HepG2 (cell line): ENCODE data around the gene AP4M1. TPM values are rescaled to one million over a fixed set of nuclear protein-coding genes. Genes with fewer than 3 reads are reported as not detected.
A peak's percentile ranks its signal among the peaks of the same experiment; 100 is the strongest.

Source experiments
- BRD4 ChIP-seq: sonication (generic); formaldehyde crosslinking; IDR thresholded peaks from 2 replicates; pipeline ENCODE4 v1.4.0; 2020; ENCODE audit warnings: missing genetic modification reagents
- CCAR2 ChIP-seq: fragments of 200-400 bp; formaldehyde crosslinking; optimal IDR thresholded peaks from 2 replicates; pipeline ENCODE3; 2018; ENCODE audit warnings: low read depth, mild to moderate bottlenecking, low read length, moderate library complexity
- DR1 ChIP-seq: sonication (generic); formaldehyde crosslinking; IDR thresholded peaks from 2 replicates; pipeline ENCODE4 v1.8.0; 2021; ENCODE audit warnings: mild to moderate bottlenecking, missing genetic modification reagents, inconsistent platforms
- KLF16 ChIP-seq, 2 experiments: sonication (generic) in 1 of 2; formaldehyde crosslinking in 1 of 2; IDR thresholded peaks; 2 replicates each; pipeline versions ENCODE4 v1.6.1 to v1.8.0; 2016 to 2023; ENCODE audit warnings: missing genetic modification reagents in 2 of 2, missing compliant biosample characterization in 1 of 2
- LCORL ChIP-seq, 2 experiments: fragments of 450-650 bp in 1 of 2; sonication (generic) in 1 of 2; formaldehyde crosslinking in 1 of 2; IDR thresholded peaks; 2 replicates each; pipeline versions ENCODE4 v1.5.0 to v1.6.1; 2017 to 2020; ENCODE audit warnings: antibody characterized with exemption in 1 of 2, missing genetic modification reagents in 1 of 2
- MED13 ChIP-seq: sonication (generic); formaldehyde crosslinking; IDR thresholded peaks from 2 replicates; pipeline ENCODE4 v1.5.0; 2020; ENCODE audit warnings: missing genetic modification reagents
- PLRG1 ChIP-seq: fragments of 450-650 bp; conservative IDR thresholded peaks from 2 replicates; pipeline ENCODE4 v1.6.1; 2016
- POLR2AphosphoS2 ChIP-seq: IDR thresholded peaks from 2 replicates; pipeline ENCODE4 v1.6.1; 2011; ENCODE audit warnings: low read depth, low read length, improper control_type of control experiment
- SIX4 ChIP-seq: sonication (generic); formaldehyde crosslinking; IDR thresholded peaks from 2 replicates; pipeline ENCODE4 v1.4.0; 2020; ENCODE audit warnings: missing genetic modification reagents
- SOX13 ChIP-seq, 3 experiments: fragments of 450-650 bp in 1 of 3; sonication (generic) in 1 of 3; formaldehyde crosslinking in 1 of 3; IDR thresholded peaks in 2 of 3; conservative IDR thresholded peaks in 1 of 3; 2 replicates each; pipeline versions ENCODE4 v1.5.0 to v1.6.1; 2016 to 2020; ENCODE audit warnings: antibody characterized with exemption in 1 of 3, mild to moderate bottlenecking in 1 of 3, missing compliant biosample characterization in 1 of 3, missing genetic modification reagents in 1 of 3, moderate library complexity in 1 of 3
- TCF12 ChIP-seq, 2 experiments: fragments of 450-650 bp in 1 of 2; sonication (generic) in 1 of 2; formaldehyde crosslinking in 1 of 2; IDR thresholded peaks; 2 replicates each; pipeline versions ENCODE4 v1.6.1 to v1.8.0; 2017 to 2022; ENCODE audit warnings: antibody characterized with exemption in 1 of 2, mild to moderate bottlenecking in 1 of 2, missing genetic modification reagents in 1 of 2, moderate library complexity in 1 of 2
- ZBTB38 ChIP-seq: sonication (generic); formaldehyde crosslinking; IDR thresholded peaks from 2 replicates; pipeline ENCODE4 v1.5.1; 2020; ENCODE audit warnings: mild to moderate bottlenecking, missing genetic modification reagents
- ZFYVE20 ChIP-seq: sonication (generic); formaldehyde crosslinking; IDR thresholded peaks from 2 replicates; pipeline ENCODE4 v1.8.0; 2023; ENCODE audit warnings: low read depth, mild to moderate bottlenecking, moderate library complexity, missing genetic modification reagents, borderline replicate concordance
- ZNF329 ChIP-seq: sonication (generic); formaldehyde crosslinking; IDR thresholded peaks from 2 replicates; pipeline ENCODE4 v1.9.0; 2021; ENCODE audit warnings: low read depth, mild to moderate bottlenecking, missing genetic modification reagents
- ZNF510 ChIP-seq: sonication (generic); formaldehyde crosslinking; IDR thresholded peaks from 2 replicates; pipeline ENCODE4 v1.4.0; 2020; ENCODE audit warnings: low read depth, mild to moderate bottlenecking, missing genetic modification reagents
- ZNF556 ChIP-seq: sonication (generic); formaldehyde crosslinking; IDR thresholded peaks from 2 replicates; pipeline ENCODE4 v1.4.0; 2020; ENCODE audit warnings: mild to moderate bottlenecking, missing genetic modification reagents, borderline replicate concordance
- ZNF883 ChIP-seq: sonication (generic); formaldehyde crosslinking; IDR thresholded peaks from 2 replicates; pipeline ENCODE4 v1.5.1; 2020; ENCODE audit warnings: mild to moderate bottlenecking, missing genetic modification reagents; ENCODE audit errors: not compliant biosample characterization
- polyA plus RNA-seq, 8 experiments: library from polyadenylated mRNA; depleted of rRNA in 3 of 8; stranded (reverse) in 7 of 8; unstranded in 1 of 8; fragments of >200 nt; fragmentation: Illumina TruSeq in 4 of 8; extraction: Trizol in 4 of 8; gene quantifications; 2 replicates each; pipeline versions ENCODE4 v1.2.1 to v1.2.3, GENCODE V29; 2011 to 2016; ENCODE audit warnings: low read depth in 4 of 8, missing spikeins in 1 of 8, mixed read lengths in 1 of 8; ENCODE audit not compliant: insufficient read depth in 1 of 8
- total RNA-seq, 5 experiments: library from RNA; depleted of rRNA; stranded (reverse); fragments of >200 nt; fragmentation: Illumina TruSeq; extraction: Trizol; gene quantifications; 2 replicates each; pipeline ENCODE4 v1.2.3, GENCODE V29; 2016; ENCODE audit warnings: low read depth in 1 of 5
- TF ChIP-seq, protein P1 (sequence below): sonication (generic); formaldehyde crosslinking; IDR thresholded peaks from 2 replicates; pipeline ENCODE4 v1.8.1; 2022; ENCODE audit warnings: mild to moderate bottlenecking, missing genetic modification reagents
- TF ChIP-seq, protein P2 (sequence below): IDR thresholded peaks from 2 replicates; pipeline ENCODE4 v1.6.1; 2016; ENCODE audit warnings: mild to moderate bottlenecking, missing biosample characterization, missing genetic modification reagents
- TF ChIP-seq, protein P3 (sequence below): sonication (generic); formaldehyde crosslinking; IDR thresholded peaks from 2 replicates; pipeline ENCODE4 v1.5.1; 2020; ENCODE audit warnings: mild to moderate bottlenecking, missing genetic modification reagents, moderate library complexity
- TF ChIP-seq, protein P4 (sequence below): sonication (generic); formaldehyde crosslinking; IDR thresholded peaks from 2 replicates; pipeline ENCODE4 v1.5.0; 2020; ENCODE audit warnings: missing genetic modification reagents, mild to moderate bottlenecking, borderline replicate concordance

The AP4M1 gene
- total and polyA plus RNA-seq, 2 of the 13 experiments (the other 11 are each of a cell fraction or from before 2014, with no cell fraction given), result 6.3 to 9.7 TPM

DNA sequence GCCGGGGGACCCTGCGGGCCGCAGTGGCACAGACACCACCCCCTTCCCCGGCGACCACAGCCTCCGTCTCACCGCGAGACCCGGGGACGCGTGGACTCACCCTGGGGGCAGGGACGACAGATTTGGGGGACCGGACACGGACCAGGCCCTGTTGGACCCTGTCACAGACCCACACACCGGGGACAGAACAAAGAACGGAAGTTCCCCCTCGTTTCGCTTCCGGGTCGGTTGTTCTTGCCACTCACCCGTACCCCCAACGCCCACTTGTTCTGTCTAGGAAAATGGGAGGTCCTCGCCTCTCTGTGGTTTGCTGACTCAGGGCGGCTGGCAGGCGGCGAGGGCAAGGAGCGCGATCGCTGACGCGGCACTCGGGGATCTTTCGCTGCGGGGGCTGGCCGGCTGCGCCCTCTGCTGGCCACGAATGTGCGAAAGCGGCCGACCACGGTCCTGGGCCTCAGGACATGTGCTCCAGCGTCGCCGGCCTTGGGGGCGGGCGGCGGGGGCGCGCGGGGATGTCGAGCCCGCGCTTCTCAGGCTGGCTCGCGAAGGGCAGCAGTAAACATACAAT, 19.8 kb upstream of the AP4M1 start, which contains the start of gene ZNF3 (continued):
- TF ChIP-seq ZFYVE20 (CRISPR knock-in tag) (0 out of 2 replicates have a peak, but pooled peaks have one; percentile 31), POLR2AphosphoS2 (peak; percentile 82; the same call in 1 of the 2 replicates), DR1 (CRISPR knock-in tag) (peak; percentile 85), ZNF556 (CRISPR knock-in tag) (peak; percentile 92; the same call in 1 of the 2 replicates), ZNF329 (CRISPR knock-in tag) (0 out of 2 replicates have a peak, but pooled peaks have one; percentile 85), ZNF510 (peak; percentile 41; the same call in 1 of the 2 replicates), KLF16 (CRISPR knock-in tag; IDR thresholded peaks at IDR 0.05) (peak in 1 of 2 experiments; percentile 86; a peak in 2 of 4 replicates), TCF12 (IDR thresholded peaks at IDR 0.05) (no peak), TCF12 (CRISPR knock-in tag; IDR thresholded peaks at IDR 0.05) (peak; percentile 70; the same call in 1 of the 2 replicates), BRD4 (CRISPR knock-in tag) (peak; percentile 66), PLRG1 (no peak), LCORL (IDR thresholded peaks at IDR 0.05) (no peak), LCORL (CRISPR knock-in tag; IDR thresholded peaks at IDR 0.05) (peak; percentile 88), CCAR2 (no peak), SOX13 (IDR thresholded peaks at IDR 0.05) (peak; percentile 68), SOX13 (CRISPR knock-in tag; conservative IDR thresholded peaks at IDR 0.05 in 1 of 2, IDR thresholded peaks at IDR 0.05 in 1 of 2) (peak in 1 of 2 experiments; percentile 88; a peak in 2 of 4 replicates), MED13 (peak; percentile 36), SIX4 (CRISPR knock-in tag) (0 out of 2 replicates have a peak, but pooled peaks have one; percentile 48), ZNF883 (CRISPR knock-in tag) (peak; percentile 85), ZBTB38 (CRISPR knock-in tag) (peak; percentile 94)
- TF ChIP-seq, protein P1, sequence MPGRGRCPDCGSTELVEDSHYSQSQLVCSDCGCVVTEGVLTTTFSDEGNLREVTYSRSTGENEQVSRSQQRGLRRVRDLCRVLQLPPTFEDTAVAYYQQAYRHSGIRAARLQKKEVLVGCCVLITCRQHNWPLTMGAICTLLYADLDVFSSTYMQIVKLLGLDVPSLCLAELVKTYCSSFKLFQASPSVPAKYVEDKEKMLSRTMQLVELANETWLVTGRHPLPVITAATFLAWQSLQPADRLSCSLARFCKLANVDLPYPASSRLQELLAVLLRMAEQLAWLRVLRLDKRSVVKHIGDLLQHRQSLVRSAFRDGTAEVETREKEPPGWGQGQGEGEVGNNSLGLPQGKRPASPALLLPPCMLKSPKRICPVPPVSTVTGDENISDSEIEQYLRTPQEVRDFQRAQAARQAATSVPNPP (CRISPR knock-in tag), result no peak; the same call in 1 of the 2 replicates
- TF ChIP-seq, protein P2, sequence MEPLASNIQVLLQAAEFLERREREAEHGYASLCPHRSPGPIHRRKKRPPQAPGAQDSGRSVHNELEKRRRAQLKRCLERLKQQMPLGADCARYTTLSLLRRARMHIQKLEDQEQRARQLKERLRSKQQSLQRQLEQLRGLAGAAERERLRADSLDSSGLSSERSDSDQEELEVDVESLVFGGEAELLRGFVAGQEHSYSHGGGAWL (CRISPR knock-in tag), result peak; percentile 78
- TF ChIP-seq, protein P3, sequence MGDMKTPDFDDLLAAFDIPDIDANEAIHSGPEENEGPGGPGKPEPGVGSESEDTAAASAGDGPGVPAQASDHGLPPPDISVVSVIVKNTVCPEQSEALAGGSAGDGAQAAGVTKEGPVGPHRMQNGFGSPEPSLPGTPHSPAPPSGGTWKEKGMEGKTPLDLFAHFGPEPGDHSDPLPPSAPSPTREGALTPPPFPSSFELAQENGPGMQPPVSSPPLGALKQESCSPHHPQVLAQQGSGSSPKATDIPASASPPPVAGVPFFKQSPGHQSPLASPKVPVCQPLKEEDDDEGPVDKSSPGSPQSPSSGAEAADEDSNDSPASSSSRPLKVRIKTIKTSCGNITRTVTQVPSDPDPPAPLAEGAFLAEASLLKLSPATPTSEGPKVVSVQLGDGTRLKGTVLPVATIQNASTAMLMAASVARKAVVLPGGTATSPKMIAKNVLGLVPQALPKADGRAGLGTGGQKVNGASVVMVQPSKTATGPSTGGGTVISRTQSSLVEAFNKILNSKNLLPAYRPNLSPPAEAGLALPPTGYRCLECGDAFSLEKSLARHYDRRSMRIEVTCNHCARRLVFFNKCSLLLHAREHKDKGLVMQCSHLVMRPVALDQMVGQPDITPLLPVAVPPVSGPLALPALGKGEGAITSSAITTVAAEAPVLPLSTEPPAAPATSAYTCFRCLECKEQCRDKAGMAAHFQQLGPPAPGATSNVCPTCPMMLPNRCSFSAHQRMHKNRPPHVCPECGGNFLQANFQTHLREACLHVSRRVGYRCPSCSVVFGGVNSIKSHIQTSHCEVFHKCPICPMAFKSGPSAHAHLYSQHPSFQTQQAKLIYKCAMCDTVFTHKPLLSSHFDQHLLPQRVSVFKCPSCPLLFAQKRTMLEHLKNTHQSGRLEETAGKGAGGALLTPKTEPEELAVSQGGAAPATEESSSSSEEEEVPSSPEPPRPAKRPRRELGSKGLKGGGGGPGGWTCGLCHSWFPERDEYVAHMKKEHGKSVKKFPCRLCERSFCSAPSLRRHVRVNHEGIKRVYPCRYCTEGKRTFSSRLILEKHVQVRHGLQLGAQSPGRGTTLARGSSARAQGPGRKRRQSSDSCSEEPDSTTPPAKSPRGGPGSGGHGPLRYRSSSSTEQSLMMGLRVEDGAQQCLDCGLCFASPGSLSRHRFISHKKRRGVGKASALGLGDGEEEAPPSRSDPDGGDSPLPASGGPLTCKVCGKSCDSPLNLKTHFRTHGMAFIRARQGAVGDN, result peak; percentile 98
- TF ChIP-seq, protein P4, sequence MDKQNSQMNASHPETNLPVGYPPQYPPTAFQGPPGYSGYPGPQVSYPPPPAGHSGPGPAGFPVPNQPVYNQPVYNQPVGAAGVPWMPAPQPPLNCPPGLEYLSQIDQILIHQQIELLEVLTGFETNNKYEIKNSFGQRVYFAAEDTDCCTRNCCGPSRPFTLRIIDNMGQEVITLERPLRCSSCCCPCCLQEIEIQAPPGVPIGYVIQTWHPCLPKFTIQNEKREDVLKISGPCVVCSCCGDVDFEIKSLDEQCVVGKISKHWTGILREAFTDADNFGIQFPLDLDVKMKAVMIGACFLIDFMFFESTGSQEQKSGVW (CRISPR knock-in tag), result 0 out of 2 replicates have a peak, but pooled peaks have one; percentile 54
